Embryonic facial prominence (tissue), 1 donor: ENCODE measurements around the gene CLTC.
"Not testable (repeated sequence)": the region's sequence is repeated elsewhere in the genome, so short reads cannot be mapped to it uniquely, and the experiment has no call there.

Experiments used
- DNase-seq: peaks from one replicate; pipeline ENCODE4 v3.0.0-alpha.2; 2016; ENCODE audit errors: extremely low spot score

CLTC gene

DNA sequence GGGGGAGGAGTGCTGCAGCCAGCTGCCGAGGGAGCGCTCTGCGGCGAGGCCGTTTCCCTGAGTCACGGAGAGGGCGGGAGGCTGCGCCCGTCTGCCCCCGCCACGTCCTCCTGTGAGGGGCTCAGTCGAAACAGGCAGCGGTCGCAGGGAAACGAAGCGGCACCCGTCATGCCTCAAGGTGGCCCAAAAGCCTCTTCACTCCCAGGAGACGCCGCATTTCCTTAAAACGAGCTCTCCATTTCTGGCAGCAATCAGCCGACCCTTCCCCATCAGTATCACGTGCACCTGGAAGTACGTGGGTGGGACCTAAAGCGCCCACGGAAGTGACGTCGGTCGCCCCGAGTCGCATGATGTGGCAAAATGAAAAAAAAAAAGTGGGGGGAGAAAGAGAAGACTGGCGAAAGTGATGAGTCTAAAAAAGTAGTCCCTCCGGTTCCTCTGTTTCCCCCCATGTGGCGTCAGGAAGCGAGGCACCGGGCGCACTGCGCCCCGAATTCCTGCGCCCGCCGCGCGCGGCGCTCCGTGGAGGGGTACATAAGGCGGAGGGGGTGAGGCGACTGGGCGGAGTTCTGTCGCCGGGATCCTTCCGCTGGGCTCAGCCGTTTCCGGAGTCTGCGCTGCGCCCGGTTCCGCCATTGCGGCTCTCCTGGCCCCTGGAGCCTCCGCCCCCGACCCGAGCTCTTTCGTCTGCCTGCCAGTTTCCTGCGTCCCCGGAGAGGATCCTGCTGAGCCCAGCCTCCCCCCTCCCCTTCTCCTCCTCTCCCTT is at the start of gene CLTC:
Gene CLTC, plus strand, starts transcription at position 598 of the 766 bp plus-strand sequence. CDS start 237 bp downstream, outside the sequence.
- peak; percentile 95 for DNase-seq

DNA sequence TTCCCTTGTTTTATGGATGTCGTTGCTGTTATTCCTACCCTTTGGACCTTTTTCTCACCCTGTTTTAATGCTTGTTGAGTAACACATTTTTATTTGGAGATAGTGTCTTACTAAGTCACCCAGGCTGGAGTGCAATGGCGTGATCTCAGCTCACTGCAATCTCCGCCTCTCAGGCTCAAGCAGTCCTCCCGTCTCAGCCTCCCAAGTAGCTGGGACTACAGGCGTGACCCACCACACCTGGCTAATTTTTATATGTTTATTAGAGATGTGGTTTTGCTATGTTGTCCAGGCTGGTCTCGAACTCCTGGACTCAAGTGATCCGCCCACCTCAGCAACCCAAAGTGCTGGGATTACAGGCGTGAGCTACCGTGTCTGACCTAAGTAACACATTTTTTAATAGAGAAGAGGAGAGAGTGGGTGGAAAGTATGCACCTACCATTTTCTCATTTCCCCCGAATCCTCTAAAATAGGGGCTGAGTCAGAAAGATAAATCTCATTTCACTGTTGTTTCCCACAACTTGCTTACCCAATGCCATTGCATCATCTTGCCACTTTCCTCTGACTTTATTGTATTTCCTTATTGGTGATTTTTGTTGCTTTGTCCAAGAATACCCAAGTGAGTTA is 47.3 kb upstream of the CLTC start:
- DNase-seq = no peak

DNA sequence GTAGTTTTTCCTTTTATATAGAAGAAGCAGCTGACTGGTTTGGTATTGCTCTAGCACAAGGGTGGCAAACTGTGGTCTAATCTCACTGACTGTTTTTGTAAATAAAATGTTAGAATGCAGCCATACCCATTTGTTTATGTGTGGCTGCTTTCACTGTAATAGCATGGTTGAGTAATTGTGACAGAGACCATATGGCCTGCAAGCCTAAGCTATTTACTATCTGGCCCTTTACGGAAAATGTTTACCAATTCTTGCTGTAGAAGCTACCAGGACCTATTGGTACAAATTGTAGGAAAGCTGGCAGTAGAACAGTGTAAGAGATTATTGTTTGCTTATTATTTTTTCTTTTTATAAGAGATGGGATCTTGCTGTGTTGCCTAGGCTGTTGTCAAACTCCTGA is 35.5 kb upstream of the CLTC start:
- DNase-seq = not testable (repeated sequence)

DNA sequence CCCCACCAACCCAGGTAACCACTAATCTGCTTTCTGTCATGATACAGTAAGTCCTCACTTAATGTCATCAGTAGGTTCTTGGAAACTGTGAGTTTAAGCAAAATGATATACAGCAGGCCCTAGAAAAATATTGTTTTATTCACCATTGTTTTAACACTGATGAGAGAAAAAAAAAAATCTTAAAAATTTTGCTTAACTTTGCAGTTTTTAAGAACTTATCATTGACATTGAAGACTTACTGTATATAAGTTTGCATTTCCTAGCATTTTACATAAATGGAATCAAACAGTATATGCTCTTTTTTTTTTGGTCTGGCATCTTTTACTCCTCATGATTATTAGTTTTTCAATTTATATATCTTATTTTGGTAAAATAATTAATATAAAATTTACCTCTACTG is 19.5 kb upstream of the CLTC start:
- peak; percentile 4 for DNase-seq

DNA sequence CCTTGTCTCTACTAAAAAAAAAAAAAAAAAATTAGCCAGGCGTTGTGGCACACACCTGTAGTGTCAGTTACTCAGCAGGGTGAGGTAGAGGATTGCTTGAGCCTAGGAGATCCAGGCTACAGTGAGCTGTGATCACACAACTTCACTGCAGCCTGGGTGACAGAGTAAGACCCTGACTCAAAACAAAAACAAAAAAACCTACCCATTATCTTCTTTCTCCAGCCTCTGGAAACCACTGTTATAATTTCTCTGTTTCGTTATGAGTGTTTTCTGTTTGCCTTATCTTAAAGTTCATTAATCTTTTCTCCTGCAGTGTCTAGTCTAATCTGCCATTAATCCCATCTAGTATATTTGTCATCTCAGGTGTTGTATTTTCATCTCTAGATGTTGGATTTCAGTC is 18.6 kb upstream of the CLTC start:
- no peak for DNase-seq

DNA sequence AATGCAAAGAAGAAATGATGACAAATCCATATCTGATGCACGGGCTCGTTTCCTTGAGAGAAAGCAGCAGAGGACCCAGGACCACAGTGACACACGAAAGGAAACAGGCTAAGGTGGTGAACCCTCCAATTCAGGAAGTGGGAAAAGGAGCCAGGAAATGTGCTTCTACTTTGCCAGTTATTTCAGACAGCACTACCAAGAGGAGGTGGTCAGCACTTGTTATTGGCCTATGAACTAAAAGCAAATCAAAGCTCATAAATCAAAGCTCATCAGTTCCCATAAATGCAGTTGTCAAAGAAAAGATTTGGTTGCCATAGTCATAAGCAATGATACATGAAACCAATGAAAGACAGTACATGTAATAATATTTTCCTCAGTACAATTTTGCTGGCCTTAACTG is 12.6 kb upstream of the CLTC start:
- no peak for DNase-seq

DNA sequence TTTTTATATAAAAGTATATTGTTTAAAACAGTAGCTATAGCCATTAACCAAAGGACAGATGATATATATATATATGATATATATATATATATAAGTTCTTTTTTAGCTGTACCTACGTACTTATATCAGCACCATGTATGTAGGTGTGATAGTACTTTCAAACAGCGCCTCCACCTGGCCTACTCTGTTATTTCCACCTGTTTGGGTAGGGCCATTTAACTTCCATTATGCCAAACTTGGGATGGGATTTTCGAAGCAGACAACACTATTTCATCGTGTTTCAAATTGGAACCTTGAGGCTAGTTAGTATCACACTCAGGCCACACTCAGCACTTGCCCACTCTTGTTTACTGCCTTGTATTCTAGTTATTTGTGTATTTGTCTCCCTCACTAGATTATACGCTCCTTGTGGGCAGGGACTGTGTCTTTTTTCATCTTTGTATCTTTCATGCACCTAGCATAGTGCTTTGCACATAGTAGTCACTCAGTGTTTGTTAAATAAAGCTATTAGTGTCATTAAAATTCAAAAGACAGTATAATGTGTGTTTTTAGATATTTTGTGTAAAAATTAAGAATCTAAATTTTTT is 11.8 kb upstream of the CLTC start:
- no peak for DNase-seq

DNA sequence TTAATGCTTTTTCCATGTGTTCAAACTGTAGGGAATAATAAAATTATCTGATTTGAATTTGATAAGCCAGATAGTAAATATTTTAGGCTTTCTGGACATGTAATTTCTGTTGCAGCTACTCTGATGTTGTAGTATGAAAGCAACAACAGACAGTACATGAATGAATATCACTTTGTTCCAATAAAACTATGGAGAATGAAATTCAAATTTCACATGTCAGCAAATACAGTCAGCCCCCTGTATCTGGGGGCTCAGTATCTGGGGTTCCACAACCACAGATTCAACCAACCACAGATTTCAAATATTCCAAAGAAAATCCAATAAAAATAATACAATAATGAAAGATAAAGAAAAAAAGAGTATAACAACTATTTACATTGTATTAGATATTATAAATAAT is 8.2 kb upstream of the CLTC start:
- DNase-seq = no peak

DNA sequence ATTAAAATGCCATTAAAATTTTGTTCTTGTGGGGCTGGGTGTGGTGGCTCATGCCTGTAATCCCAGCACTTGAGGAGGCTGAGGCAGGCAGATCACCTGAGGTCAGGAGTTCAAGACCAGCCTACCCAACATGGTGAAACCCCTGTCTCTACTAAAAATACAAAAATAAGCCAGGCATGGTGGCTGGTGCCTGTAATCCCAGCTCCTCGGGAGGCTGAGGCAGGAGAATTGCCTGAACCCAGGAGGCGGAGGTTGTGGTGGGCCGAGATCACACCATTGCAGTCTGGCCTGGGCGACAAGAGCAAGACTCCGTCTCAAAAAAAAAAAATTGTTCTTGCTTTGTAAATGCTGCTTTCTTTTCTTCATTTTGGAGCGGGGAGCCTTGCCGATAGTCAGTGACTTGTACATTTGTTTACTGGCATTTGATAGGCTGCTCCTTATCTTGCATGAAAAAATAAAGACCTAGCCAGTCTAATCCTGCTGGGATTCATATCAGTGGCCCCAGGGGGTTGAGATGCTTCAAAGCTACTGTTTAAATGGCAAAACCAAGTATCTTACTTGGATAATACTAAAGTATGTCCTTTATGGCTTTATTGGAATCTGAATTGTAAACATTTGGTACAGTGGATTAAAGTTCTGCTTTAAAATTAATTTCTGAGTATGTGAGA is 3.3 kb upstream of the CLTC start:
- no peak for DNase-seq

DNA sequence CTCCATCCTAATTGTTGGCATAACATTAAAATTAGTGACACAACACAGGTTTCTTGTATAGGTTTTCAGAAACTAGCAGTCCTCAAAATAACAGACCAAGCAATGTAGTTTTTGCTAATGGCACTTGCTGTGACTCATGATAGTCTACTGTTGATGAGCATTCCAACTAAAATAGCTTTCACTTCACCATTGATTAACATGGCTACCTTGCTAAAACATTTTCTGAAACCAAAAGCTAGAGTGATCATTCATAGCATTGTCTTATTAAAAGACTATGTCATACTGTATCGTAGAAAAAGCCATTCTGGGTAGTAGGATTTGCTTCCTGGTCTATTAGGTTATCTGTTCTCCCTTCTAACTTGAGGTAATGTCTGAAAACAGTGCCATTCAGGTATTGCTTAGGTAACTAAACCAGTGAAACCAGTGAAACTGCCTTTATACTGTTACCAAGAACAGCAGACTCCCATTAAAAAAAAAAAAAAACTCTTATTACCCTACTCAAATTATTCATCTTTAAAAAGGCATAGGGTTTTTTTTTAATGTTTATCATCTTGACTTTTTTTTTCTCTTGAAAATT is 2.5 kb upstream of the CLTC start:
- no peak for DNase-seq

DNA sequence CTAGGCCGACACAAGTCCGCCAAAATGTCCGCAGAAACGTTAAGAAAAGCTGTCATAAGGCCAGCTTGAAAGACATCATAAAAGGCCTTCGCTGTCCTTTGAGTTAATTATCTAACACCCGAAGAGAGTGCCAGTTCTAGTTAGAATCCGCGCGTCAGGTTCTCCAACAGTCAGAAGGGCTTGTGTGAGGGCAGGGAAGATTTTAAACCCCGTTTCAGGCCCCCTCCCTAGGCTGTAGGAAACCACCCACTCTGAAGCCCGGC is 729 bp upstream of the CLTC start:
- no peak for DNase-seq

DNA sequence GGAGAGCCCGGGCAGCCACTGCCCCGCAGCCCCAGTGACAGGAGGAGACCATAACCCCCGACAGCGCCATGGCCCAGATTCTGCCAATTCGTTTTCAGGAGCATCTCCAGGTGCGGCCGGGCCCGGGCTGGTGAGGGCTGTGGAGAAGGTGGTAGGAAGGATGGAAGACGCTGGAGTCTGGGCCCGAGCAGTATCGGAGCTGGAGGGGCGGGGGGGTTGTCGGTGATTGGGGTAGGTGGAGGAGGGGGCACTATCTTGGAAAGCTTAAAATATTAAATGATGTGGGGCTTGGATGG is 317 bp downstream of the CLTC start:
- DNase-seq = no peak

DNA sequence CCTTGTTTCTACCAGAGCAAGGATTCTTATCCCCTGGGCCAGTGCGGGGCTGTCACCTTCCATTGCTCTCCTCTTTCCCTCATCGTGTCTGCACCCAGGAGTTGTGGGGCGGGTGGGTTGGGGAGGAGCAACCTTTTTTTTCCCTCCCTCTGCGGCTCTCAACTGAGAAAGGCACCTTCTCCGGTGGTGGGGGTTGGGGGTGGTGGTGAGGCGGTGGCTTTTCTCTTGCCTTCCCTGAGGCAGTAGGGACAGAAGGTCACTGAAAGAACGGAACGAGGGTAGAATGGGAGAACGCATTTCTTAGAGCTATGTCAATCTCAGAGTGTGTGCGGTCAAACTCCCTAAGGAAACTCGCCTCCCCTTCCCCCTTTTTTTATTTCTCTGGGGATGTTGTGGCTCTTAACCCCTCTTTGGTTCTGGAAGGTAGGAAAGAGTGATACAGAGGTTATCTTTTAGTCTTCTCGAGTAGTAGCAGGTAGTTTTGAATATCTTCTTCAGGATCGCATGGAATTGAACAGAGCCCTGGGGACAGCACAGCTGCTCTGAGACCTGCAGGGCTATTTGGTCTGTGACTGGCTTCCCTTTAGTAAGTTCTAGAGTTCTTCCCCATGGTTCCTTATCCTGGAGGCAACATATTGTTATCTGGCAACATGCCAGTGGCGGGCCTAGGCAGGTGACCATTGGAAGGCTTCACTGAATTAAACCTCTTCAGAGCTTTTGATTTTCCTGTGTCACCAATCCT is 994 bp downstream of the CLTC start:
- no peak for DNase-seq

DNA sequence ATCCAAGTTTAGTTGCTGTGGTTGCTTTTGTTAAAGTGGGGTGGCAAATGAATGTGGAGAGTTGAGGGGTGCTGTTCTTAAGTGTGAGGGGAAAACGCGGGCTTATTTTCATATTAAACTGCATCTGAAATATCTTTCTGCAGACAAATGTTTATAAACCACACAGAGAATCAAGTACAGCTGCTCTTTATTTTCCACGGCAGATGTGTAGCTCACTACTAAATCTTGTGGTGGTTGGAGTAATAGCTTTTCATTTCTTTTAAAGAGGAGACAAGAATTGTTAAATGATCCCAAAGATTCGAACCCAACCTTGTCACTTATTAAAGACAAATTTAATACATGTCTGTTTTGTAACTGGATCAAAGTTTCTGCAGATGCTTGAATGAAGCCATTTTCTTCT is 2.1 kb downstream of the CLTC start:
- no peak for DNase-seq

DNA sequence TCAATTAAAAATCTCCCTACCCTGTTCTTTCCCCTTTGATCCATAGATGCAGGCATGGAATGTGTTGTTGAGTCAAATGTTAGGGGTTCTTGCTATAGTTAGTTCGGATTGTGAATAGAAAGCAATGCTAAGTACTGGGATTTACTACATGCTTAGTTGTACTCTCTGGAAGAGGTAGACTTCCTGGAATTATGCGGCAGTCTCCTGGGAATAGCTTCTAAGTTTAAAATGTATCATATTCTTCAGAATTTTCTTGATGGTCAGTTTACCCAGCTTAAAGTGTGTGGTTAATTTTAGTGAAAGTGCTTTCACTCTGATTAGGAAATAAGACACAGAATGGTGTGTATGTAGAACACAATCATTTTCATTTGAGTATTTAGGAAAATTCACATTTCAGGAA is 3.5 kb downstream of the CLTC start:
- no peak for DNase-seq

DNA sequence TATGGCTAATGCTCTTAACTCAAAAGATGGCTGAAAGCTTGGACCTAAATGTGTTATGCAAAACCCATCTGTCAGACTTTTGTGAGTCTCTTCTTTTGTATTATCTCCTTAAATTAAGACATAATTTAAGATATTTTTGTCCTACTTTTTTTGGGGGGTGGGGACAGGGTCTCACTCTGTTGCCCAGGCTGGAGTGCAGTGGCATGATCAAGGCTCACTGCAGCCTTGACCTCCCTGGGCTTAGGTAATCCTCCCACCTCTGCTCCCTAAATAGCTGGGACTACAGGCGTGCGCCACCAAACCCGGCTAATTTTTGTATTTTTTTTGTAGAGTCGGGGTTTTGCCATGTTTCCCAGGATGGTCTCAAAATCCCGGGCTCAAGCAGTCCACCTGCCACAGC is 7.1 kb downstream of the CLTC start:
- no peak for DNase-seq

DNA sequence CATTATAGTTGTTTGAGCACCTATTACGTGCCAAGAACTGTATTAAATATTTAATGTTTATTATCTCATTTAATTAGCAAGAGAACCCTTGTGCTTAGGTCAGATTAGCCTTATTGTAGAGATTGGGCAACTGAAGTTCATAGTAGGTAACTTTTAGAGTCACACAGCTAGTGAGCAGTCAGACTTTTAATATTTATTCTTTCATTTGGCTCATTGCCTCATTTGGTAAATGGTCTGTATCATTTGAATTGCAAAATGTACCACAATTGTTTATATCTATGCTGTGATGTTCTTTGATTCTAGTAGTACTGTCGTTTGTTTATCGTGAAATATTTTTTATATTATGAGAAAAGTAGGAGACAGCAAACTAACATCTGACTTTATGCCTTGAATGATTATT is 7.6 kb downstream of the CLTC start:
- no peak for DNase-seq

DNA sequence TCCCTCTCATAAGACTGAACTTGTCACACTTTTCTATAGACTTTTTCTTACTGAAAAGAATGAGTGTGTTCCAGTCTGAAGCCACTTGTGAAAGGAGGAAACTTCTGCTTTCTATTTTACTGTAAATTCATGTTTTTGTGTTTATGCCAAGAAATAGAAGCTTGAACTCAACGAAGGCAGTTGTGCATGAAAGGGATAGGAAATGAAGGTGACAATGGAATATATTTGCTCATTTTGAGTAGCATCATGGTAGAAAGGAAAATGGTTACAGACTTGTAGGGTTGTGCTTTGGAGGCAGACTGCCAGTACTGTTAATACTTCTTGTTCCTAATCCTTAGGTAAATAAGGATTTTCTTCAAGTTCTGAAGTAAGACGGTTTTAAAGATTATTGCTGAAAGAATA is 8.1 kb downstream of the CLTC start:
- DNase-seq = no peak

DNA sequence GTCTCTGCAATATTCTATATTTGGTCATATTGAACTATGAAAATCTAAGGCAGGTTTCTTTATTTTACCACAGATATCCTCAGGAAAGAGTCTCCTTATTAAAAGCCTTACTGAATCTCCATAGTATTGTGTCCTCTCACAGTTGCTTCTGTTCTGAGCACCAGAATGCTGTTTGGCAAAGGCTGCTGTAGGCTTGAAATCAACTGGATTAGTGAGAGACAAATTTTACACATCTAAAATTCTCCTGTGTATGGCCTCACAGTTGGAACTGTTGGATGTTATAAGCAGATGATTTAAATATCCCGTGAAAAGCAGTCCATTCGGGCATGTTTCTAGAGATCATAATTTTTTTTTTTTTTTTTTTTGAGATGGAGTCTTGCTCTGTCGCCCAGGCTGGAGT is 9.5 kb downstream of the CLTC start:
- no peak for DNase-seq

DNA sequence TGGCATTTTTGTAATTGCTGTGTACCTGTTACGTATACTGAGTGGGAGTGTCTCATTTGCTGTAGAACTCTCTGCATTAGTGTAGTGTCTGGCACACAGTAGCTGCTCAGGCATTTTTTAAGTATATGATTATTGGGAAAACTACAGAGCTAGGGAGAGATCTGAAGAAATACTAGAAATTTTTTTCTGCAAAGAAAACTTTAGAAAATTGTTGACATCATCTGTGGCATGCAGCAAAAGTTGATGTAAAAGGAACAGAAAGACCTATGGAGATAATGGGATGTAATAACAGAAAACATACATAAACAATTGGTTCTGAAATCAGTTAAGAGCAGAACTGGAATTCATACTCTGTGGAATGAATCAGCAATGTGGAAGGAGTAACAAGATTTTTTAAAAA is 11.6 kb downstream of the CLTC start:
- DNase-seq = no peak

DNA sequence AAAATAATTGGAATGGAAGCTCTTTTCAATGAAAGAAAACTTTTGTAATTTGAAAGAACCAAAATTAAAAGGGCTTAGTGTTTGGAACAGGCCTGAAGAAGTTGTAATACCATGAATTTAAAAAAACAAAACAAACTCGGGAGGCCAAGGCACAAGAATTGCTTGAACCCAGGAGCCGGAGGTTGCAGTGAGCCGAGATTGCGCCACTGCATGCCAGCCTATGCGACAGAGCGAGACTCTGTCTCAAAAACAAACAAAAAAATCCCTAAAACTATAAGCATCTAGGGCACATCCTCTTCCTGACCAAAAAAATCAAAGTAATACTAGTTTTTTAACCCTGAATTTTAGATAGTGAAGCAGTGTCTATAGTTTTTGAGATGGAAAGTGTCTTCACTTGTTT is 12.7 kb downstream of the CLTC start:
- no peak for DNase-seq

DNA sequence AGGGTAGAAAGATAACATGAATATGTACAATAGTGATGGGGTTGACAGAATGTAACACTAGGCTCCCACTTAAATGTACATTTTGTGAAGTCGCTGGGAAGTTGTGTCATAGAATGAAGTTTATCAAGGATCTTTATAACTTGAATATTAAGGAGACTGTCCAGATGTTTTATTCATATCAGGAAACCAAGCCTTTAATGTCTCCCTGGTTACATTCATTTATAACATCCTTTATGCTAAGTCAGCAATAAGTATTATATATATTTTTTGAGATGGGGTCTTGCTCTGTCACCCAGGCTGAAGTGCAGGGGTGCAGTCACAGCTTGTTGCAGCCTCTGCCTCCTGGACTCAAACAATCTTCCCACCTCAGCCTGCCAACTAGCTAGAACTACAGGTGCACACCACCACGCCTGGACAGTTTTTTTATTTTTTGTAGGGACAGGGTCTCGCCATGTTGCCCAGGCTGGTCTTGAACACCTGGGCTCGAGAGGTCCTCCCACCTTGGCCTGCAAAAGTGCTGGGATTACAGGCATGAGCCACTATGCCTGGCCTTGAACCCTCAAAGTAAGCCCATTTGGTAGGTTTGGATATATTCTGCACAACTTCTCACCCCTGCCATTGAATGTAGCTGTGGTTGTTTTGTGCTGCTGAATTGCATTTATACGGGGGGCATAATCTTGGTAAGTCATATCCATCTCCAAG is 14.1 kb downstream of the CLTC start:
- DNase-seq = no peak
